HCT116 (cell line): ENCODE data around the gene HLA-DOA. TPM values are rescaled to one million over a fixed set of nuclear protein-coding genes. Genes with fewer than 3 reads are reported as not detected.

Experiments
- ATAC-seq: fragments of 200-7000 bp; cut with Tn5 transposase; 2 replicates; pipeline ENCODE4 v1.9.1; 2020; ENCODE audit warnings: mild to moderate bottlenecking, moderate library complexity
- BruUV-seq: library from RNA; stranded (reverse); fragments of 400-500 nt; replicated peaks from 2 replicates; lab custom pipeline; 2021; lab: Mats Ljungman, UMichigan
- CTCF ChIA-PET: fragments of 300-600 bp; sonication (Branson Sonifier 250); formaldehyde crosslinking; loops from one replicate; lab custom pipeline; 2021; ENCODE audit warnings: antibody characterized with exemption; lab: Charles Lee
- POLR2A ChIA-PET: fragments of 300-600, 350-600 bp; sonication (Branson Sonifier 250); formaldehyde crosslinking; loops from one replicate; lab custom pipeline; 2021; ENCODE audit warnings: antibody characterized with exemption; lab: Charles Lee
- RAD21 ChIA-PET, 2 experiments: fragments of 300-600 bp; sonication (Branson Sonifier 250); formaldehyde crosslinking; loops; one replicate each; lab custom pipeline; 2023; ENCODE audit warnings: low total read pairs in 2 of 2; ENCODE audit not compliant: uncharacterized antibody in 2 of 2, unreplicated experiment in 2 of 2, low non-redundant PET in 1 of 2; lab: Charles Lee
- DNase-seq: peaks from one replicate; pipeline ENCODE4 v3.0.0-alpha.2; 2010; ENCODE audit warnings: low read depth, low spot score
- H2AFZ ChIP-seq: fragments of 200-600 bp; shearing (Covaris generic), sonication (generic); 2 replicates; pipeline ENCODE4 v1.6.1; 2017; ENCODE audit warnings: low read depth, mixed run types, mixed read lengths, antibody characterized with exemption, low read length; ENCODE audit not compliant: poor library complexity, severe bottlenecking
- H3K27ac ChIP-seq: 2 replicates; pipeline ENCODE4 v1.5.1; 2012; ENCODE audit warnings: low read depth, low read length
- H3K27me3 ChIP-seq: fragments of 200-600 bp; sonication (generic); 2 replicates; pipeline ENCODE4 v1.6.1; 2016; ENCODE audit warnings: mixed run types, low read length, mixed read lengths; ENCODE audit not compliant: insufficient read depth
- H3K36me3 ChIP-seq, 2 experiments: fragments of 200-500 bp in 1 of 2; fragments of 200-600 bp in 1 of 2; sonication (Bioruptor generic) in 1 of 2; sonication (generic) in 1 of 2; 2 replicates each; pipeline versions ENCODE4 v1.5.1 to v1.6.1; 2014 to 2016; ENCODE audit warnings: low read length in 2 of 2, inconsistent platforms in 1 of 2, mixed read lengths in 1 of 2, mixed run types in 1 of 2; ENCODE audit not compliant: insufficient read depth in 2 of 2, control insufficient read depth in 1 of 2
- H3K4me1 ChIP-seq, 2 experiments: fragments of 200-600 bp in 1 of 2; sonication (generic) in 1 of 2; 2 replicates each; pipeline versions ENCODE4 v1.5.1 to v1.6.1; 2012 to 2017; ENCODE audit warnings: low read length in 2 of 2, inconsistent platforms in 1 of 2, mild to moderate bottlenecking in 1 of 2, mixed read lengths in 1 of 2, mixed run types in 1 of 2, moderate library complexity in 1 of 2; ENCODE audit not compliant: insufficient read depth in 2 of 2, control insufficient read depth in 1 of 2
- H3K4me2 ChIP-seq: fragments of 200-600 bp; sonication (generic); 2 replicates; pipeline ENCODE4 v1.6.1; 2017; ENCODE audit warnings: mixed run types, low read length, mixed read lengths
- H3K4me3 ChIP-seq, 2 experiments: fragments of 200-600 bp in 1 of 2; sonication (generic) in 1 of 2; replicated peaks in 1 of 2; 2 replicates each; pipeline ENCODE4 v1.5.1; 2011 to 2016; ENCODE audit warnings: low read length in 2 of 2, control low read depth in 1 of 2, low read depth in 1 of 2, mild to moderate bottlenecking in 1 of 2, mixed read lengths in 1 of 2, mixed run types in 1 of 2
- H3K79me2 ChIP-seq: fragments of 200-600 bp; sonication (generic); 2 replicates; pipeline ENCODE4 v1.6.1; 2017; ENCODE audit warnings: mild to moderate bottlenecking, mixed run types, low read length, moderate library complexity, mixed read lengths; ENCODE audit not compliant: insufficient read depth
- H3K9ac ChIP-seq: fragments of 200-600 bp; sonication (generic); 2 replicates; pipeline ENCODE4 v1.6.1; 2016; ENCODE audit warnings: low read length, mixed read lengths
- H3K9me2 ChIP-seq: fragments of 200-600 bp; sonication (generic), shearing (Covaris generic); 2 replicates; pipeline ENCODE4 v1.6.1; 2017; ENCODE audit warnings: mixed run types, mild to moderate bottlenecking, moderate library complexity; ENCODE audit not compliant: insufficient read depth
- H3K9me3 ChIP-seq, 2 experiments: fragments of 200-500 bp in 1 of 2; fragments of 200-600 bp in 1 of 2; sonication (Bioruptor generic) in 1 of 2; sonication (generic) in 1 of 2; 2 replicates each; pipeline ENCODE4 v1.6.1; 2014 to 2017; ENCODE audit warnings: low read length in 2 of 2, mixed read lengths in 2 of 2, inconsistent platforms in 1 of 2, low read depth in 1 of 2, mild to moderate bottlenecking in 1 of 2, mixed run types in 1 of 2, moderate library complexity in 1 of 2; ENCODE audit not compliant: control insufficient read depth in 1 of 2, insufficient read depth in 1 of 2
- H4K20me1 ChIP-seq: fragments of 200-600 bp; sonication (generic), shearing (Covaris generic); 2 replicates; pipeline ENCODE4 v1.6.1; 2017; ENCODE audit warnings: mixed run types, mild to moderate bottlenecking, moderate library complexity; ENCODE audit not compliant: insufficient read depth
- ATF3 ChIP-seq: IDR thresholded peaks from 2 replicates; pipeline ENCODE4 v1.6.1; 2012
- FOSL1 ChIP-seq: IDR thresholded peaks from 2 replicates; pipeline ENCODE4 v1.6.1; 2012; ENCODE audit warnings: low read depth
- POLR2A ChIP-seq: IDR thresholded peaks from 2 replicates; pipeline ENCODE4 v1.7.0; 2011; ENCODE audit warnings: borderline replicate concordance; ENCODE audit not compliant: insufficient read depth, insufficient read length; ENCODE audit errors: extremely low read depth
- intact Hi-C: fragments of 100-400 bp; cut with micrococcal nuclease; formaldehyde crosslinking; loops from 2 replicates; pipeline ENCODE4 v1.10.0; 2022
- total RNA-seq: library from RNA; stranded (reverse); gene quantifications from one replicate; pipeline ENCODE4 v1.2.1, GENCODE V29; 2021; ENCODE audit not compliant: unreplicated experiment

The HLA-DOA gene
- total RNA-seq, 1 experiment from 2014 or later = 0.39 TPM

GRCh38 chr6:32962213-32962826, 47.1 kb downstream of the HLA-DOA start:
- Histone ChIP-seq H3K27ac (no peak overlapping the region), H3K9me3 (no peaks in the 10 kb centered on the region), H3K4me2 (no peak overlapping the region), H3K9ac (no peak overlapping the region), H3K9me2 (no peaks in the 10 kb centered on the region), H3K4me1 (peaks cover 9 to 10% of the 10 kb centered on the region in 2 experiments), H3K27me3 (no peaks in the 10 kb centered on the region), H2AFZ (no peak overlapping the region), H4K20me1 (no peaks in the 10 kb centered on the region), H3K36me3 (no peaks in the 10 kb centered on the region), H3K79me2 (peaks cover 54% of the 10 kb centered on the region), H3K4me3 (no peak overlapping the region)
- ATAC-seq (no peak), DNase-seq (no peak)
- intact Hi-C loops = no loop called here
- ChIA-PET POLR2A (interaction anchor here (2.3 kb wide), 1 partner anchor 10 kb away, joined by 11 read pairs; no protein-coding TSS in a partner anchor), CTCF (interaction anchor here (1.2 to 2.2 kb wide), 2 partner anchors 8 to 29 kb away, joined by 4 to 23 read pairs; partner anchors contain the start of gene HLA-DMA), RAD21 (interaction anchor here in 1 of 2 experiments (0.6 kb wide), 1 partner anchor 236 kb away, joined by 4 read pairs; no protein-coding TSS in a partner anchor)
- TF ChIP-seq ATF3 = no peak
- TF ChIP-seq FOSL1 = no peak
- BruUV-seq = no TSS peak

GRCh38 chr6:32960563-32960962, 48.8 kb downstream of the HLA-DOA start:
- no peaks in the 10 kb centered on the region for H3K27me3 ChIP-seq
- no peaks in the 10 kb centered on the region for H3K4me1 ChIP-seq
- intact Hi-C loops = no loop called here
- ATAC-seq (no peak), DNase-seq (no peak)
- no peaks in the 10 kb centered on the region for H3K9me3 ChIP-seq
- peaks cover 42% of the 10 kb centered on the region for H3K79me2 ChIP-seq
- H3K9me2 ChIP-seq = no peaks in the 10 kb centered on the region
- H2AFZ ChIP-seq = no peak overlapping the region
- POLR2A ChIA-PET = interaction anchor here (1.1 to 1.4 kb wide), 2 partner anchors 11 to 18 kb away, joined by 4 to 10 read pairs; no protein-coding TSS in a partner anchor
- H3K36me3 ChIP-seq = no peaks in the 10 kb centered on the region
- BruUV-seq = no TSS peak
- no peak for TF ChIP-seq ATF3
- no peak for TF ChIP-seq POLR2A
- no peak overlapping the region for H3K27ac ChIP-seq
- CTCF ChIA-PET = no interaction called here
- no peaks in the 10 kb centered on the region for H4K20me1 ChIP-seq
- RAD21 ChIA-PET = no interaction called here
- no peak overlapping the region for H3K9ac ChIP-seq
- H3K4me3 ChIP-seq = no peak overlapping the region
- no peak overlapping the region for H3K4me2 ChIP-seq
